ENCODE results near the gene MAML2. TPM values are rescaled to one million over a fixed set of nuclear protein-coding genes. Genes with fewer than 3 reads are reported as not detected.

Gene MAML2
- total RNA-seq, 1 experiment from 2014 or later = 2.7 TPM

DNA sequence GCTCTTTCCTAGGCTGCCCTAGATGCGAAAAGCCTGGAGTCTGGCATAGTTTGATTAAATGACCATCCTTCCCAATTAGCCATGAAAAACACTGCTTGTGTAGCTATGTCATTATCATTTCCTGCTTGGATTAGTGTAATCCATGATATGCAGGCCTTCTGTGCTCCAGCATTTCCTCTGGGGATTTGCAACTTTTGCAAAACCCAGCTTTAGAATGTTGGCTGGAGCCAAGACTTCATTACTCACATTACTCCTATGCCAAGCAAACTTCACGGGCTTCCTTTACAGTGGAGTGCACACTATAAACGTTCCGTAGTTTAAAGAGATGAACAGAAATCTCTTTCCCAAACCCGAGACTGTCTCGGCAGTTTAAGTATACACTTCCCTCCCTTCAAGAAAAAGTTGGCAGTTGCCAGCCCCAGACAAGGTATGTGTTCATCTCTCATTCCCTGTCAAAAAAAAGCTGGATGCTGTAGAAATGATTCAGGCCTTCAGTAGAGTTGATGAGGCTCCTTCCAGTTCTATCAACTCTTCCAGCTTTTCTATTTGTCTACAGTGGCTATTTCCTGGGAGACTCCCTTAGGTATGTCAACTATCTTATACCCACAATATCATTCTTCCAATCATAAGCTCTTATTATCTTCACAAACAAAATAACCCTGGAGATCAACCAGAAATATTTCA lies 180.0 kb downstream of the MAML2 start:
- TF ChIP-seq, protein P1, sequence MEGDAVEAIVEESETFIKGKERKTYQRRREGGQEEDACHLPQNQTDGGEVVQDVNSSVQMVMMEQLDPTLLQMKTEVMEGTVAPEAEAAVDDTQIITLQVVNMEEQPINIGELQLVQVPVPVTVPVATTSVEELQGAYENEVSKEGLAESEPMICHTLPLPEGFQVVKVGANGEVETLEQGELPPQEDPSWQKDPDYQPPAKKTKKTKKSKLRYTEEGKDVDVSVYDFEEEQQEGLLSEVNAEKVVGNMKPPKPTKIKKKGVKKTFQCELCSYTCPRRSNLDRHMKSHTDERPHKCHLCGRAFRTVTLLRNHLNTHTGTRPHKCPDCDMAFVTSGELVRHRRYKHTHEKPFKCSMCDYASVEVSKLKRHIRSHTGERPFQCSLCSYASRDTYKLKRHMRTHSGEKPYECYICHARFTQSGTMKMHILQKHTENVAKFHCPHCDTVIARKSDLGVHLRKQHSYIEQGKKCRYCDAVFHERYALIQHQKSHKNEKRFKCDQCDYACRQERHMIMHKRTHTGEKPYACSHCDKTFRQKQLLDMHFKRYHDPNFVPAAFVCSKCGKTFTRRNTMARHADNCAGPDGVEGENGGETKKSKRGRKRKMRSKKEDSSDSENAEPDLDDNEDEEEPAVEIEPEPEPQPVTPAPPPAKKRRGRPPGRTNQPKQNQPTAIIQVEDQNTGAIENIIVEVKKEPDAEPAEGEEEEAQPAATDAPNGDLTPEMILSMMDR (conservative IDR thresholded peaks at IDR 0.05) = no peak
- H2BK20ac ChIP-seq (ENCODE audit: low read depth, low read length, poor library complexity, severe bottlenecking) = no peak overlapping the region
- no peak for DNase-seq
- peaks cover 30 to 41% of the 10 kb centered on the region in 2 experiments for H3K4me1 Mint-ChIP-seq
- H3K36me3 Mint-ChIP-seq (ENCODE audit: insufficient read depth in 1 of 3, low read depth in 3 of 3) = no peaks in the 10 kb centered on the region
- H3K79me1 ChIP-seq (ENCODE audit: insufficient read depth, low read depth, low read length, poor library complexity, severe bottlenecking) = no peaks in the 10 kb centered on the region
- no peaks in the 10 kb centered on the region for H3K27me3 ChIP-seq (ENCODE audit: insufficient read depth, low read length)
- no peak overlapping the region for H3K4me3 Mint-ChIP-seq
- H2AFZ ChIP-seq (ENCODE audit: low read length) = no peak overlapping the region
- H3K4me2 ChIP-seq (ENCODE audit: insufficient read depth, insufficient read length, low read length) = no peak overlapping the region
- H2BK5ac ChIP-seq (ENCODE audit: insufficient read length, low read length) = no peak overlapping the region
- no peaks in the 10 kb centered on the region for H3K27me3 Mint-ChIP-seq (ENCODE audit: low read depth)
- H3K4me1 ChIP-seq (ENCODE audit: insufficient read depth, low read length) = peaks cover 3% of the 10 kb centered on the region; the same call in 1 of the 2 replicates
- no peak overlapping the region for H3K14ac ChIP-seq (ENCODE audit: insufficient read depth, low read length)
- H3K4ac ChIP-seq (ENCODE audit: low read depth, low read length) = no peak overlapping the region
- no peaks in the 10 kb centered on the region for H3K23me2 ChIP-seq (ENCODE audit: insufficient read length, low read depth, low read length, poor library complexity, severe bottlenecking)
- no peaks in the 10 kb centered on the region for H4K20me1 ChIP-seq (ENCODE audit: control insufficient read depth, insufficient read depth, insufficient read length)
- H4K8ac ChIP-seq (replicated peaks; ENCODE audit: insufficient read length, low read depth, low read length) = no peak overlapping the region
- H2AK5ac ChIP-seq (ENCODE audit: insufficient read length, low read length) = no peak overlapping the region
- H4K5ac ChIP-seq (ENCODE audit: insufficient read length, low read depth, low read length) = no peak overlapping the region
- no peak overlapping the region for H3K9ac ChIP-seq (ENCODE audit: extremely low read depth, insufficient read length, low read length)
- no peaks in the 10 kb centered on the region for H3K9me3 Mint-ChIP-seq
- no peak overlapping the region for H3K56ac ChIP-seq (ENCODE audit: insufficient read length, low read depth, low read length)
- H4K91ac ChIP-seq (ENCODE audit: insufficient read length, low read depth, low read length) = no peak overlapping the region
- H2BK15ac ChIP-seq (ENCODE audit: low read depth, low read length) = no peak overlapping the region
- no peaks in the 10 kb centered on the region for H3K9me3 ChIP-seq (ENCODE audit: control insufficient read depth, low read depth, low read length)
- no peak overlapping the region for H3K27ac ChIP-seq (ENCODE audit: insufficient read length, low read depth, low read length)
- H2BK12ac ChIP-seq (ENCODE audit: insufficient read length, low read depth, low read length) = no peak overlapping the region
- no peak overlapping the region for H3T11ph ChIP-seq (ENCODE audit: low read length)
- H3K18ac ChIP-seq (ENCODE audit: insufficient read length, low read depth, low read length) = no peak overlapping the region
- no peak overlapping the region for H2BK120ac ChIP-seq (ENCODE audit: low read depth, low read length, poor library complexity, severe bottlenecking)
- no CpG with 5 or more reads among the region's 6 CpGs for WGBS (ENCODE audit: extremely low coverage, insufficient read length, low lambda C conversion rate)
- no peak overlapping the region for H3K23ac ChIP-seq (ENCODE audit: insufficient read length, low read depth, low read length)
- no peaks in the 10 kb centered on the region for H3K79me2 ChIP-seq (ENCODE audit: insufficient read depth, low read length)
- H3K27ac Mint-ChIP-seq = no peak overlapping the region
